ENCODE measurements around the gene ASTN2.
"Not testable (repeated sequence)": the region's sequence is repeated elsewhere in the genome, so short reads cannot be mapped to it uniquely, and the experiment has no call there.

The ASTN2 gene

DNA sequence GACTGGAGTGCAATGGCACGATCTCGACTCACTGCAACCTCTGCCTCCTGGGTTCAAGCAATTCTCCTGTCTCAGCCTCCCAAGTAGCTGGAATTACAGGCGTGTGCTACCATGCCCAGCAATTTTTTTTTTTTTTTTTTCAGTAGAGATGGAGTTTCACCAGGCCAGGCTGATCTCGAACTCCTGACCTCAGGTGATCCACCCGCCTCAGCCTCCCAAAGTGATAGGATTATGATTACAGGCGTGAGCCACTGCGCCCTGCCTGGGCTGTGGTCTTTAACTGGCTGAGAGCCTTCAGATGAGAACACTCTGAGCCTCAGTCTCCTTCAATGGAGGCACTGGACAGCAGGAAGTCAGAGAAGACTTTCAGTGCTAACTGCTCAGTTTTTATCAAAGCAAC is 576.4 kb downstream of the ASTN2 start:
- not testable (repeated sequence) for H3K9me3 Mint-ChIP-seq; H3K4me3 Mint-ChIP-seq; H3K27me3 Mint-ChIP-seq (ENCODE audit: low read depth); H3K36me3 Mint-ChIP-seq (ENCODE audit: low read depth); H3K4me1 Mint-ChIP-seq (ENCODE audit: low read depth); H3K27ac Mint-ChIP-seq

DNA sequence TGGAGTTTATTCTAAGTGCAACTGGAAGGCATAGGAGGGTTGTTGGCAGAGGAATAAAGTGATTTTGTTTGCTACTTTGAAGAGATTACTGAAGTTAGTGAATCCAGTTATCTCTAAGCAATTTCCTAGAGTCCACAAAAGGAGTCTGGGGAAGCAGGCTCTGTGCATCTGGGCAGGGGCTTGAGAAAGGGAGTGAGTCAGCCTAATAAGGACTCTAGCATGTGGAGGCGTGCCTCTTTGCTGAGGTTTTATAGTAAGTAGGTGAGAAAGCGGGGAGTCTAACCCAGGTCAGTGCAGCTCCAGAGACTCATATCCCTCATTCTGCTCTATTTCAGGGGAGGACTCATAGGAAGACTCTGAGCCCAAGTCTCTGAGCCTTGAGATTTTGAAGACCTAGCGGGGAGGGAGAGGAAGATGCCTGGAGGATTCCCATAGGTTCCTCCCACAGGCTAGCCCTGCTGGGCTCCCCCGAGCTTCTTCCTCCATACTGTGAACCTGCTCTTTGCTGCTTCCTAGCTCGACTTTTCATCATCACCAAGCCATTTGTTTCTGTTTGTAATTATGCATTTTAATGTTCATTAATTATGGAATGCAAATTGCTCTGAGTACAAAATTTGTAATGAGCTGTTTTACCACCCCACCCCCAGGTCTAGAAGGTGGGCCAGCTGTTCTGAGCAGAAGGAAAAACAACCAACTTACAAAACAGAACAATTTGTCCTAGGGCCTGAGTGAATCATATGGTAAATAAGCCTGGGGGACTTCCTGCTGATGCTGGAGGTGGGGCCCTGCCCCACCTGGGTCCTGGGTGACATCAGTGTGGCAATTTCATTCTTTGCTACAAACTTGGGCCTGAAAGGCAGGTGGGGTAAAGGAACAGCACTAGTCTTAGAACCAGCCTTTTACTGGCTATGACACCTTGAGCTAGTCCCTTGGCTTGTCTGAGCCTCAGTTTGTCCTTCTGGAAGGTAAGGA is 577.6 kb downstream of the ASTN2 start:
- Mint-ChIP-seq H3K27me3 (ENCODE audit: low read depth) (no peaks in the 10 kb centered on the region), H3K27ac (no peak overlapping the region), H3K4me3 (no peak overlapping the region), H3K9me3 (no peaks in the 10 kb centered on the region), H3K36me3 (ENCODE audit: low read depth) (no peaks in the 10 kb centered on the region), H3K4me1 (ENCODE audit: low read depth) (no peaks in the 10 kb centered on the region)

DNA sequence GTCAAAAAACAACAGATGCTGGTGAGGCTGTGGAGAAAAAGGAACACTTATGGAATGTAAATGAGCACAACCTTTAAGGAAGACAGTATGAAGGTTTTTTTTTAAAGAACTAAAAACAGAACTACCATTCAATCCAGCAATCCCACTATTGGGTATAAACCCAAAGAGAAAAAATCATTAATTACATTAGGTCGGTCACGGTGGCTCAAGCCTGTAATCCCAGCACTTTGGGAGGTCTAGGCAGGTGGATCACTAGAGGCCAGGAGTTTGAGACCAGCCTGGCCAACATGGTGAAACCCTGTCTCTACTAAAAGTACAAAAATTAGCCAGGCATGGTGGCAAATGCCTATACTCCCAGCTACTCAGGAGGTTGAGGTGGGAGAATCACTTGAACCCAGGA is 584.5 kb downstream of the ASTN2 start:
- H3K4me1 Mint-ChIP-seq (ENCODE audit: low read depth); H3K4me3 Mint-ChIP-seq; H3K27ac Mint-ChIP-seq; H3K27me3 Mint-ChIP-seq (ENCODE audit: low read depth); H3K9me3 Mint-ChIP-seq; H3K36me3 Mint-ChIP-seq (ENCODE audit: low read depth): not testable (repeated sequence)

DNA sequence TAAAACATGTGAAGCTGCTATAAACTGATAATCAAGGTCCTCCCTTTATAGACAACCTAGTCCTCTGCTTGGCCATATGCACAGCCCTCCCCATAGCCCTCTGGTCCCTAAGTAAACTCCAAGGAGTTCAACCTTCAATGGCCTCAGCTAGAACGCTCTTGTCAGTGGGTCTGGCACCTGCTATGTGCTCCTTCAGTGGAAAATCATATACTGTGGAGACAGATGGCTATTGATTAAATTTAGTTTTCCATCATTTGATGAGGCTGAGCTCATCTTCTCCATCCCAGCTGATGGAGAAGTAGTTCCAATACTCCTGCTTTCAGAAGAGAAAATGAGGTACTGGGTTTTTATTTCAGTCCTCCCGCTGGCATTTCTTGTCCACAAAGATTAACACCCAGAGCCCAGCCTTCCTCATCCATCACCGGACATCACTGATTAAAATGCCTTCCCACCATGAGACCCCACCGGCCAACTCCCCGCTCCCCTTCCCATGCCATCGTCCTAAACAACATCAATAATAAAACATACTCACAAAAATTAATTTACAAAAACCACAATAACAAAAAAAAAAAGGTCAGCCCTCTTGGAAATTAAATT is 593.1 kb downstream of the ASTN2 start:
- Mint-ChIP-seq H3K27ac (no peak overlapping the region), H3K36me3 (ENCODE audit: low read depth) (no peaks in the 10 kb centered on the region), H3K27me3 (ENCODE audit: low read depth) (no peaks in the 10 kb centered on the region), H3K4me1 (ENCODE audit: low read depth) (no peaks in the 10 kb centered on the region), H3K4me3 (no peak overlapping the region), H3K9me3 (peaks cover 3% of the 10 kb centered on the region)

DNA sequence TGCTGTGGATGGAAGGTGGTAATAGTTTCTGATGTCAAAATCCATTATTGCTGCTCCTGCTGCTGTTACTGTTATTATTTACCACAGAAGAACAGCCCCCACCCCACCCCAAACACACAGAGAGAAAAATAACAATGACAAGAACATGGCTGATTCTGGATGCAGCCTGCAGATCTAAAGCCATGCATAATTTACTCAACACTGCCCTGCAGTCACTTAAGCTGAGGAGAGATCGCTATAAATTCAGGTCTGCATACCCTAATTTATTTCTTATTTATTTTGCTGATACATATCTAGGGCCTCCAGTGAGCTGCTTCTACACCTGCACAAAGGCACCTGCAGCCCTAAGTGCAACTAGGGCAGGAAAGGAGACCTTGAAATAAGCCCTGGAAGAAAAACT is 595.7 kb downstream of the ASTN2 start:
- no peaks in the 10 kb centered on the region for H3K9me3 Mint-ChIP-seq
- no peak overlapping the region for H3K4me3 Mint-ChIP-seq
- H3K27me3 Mint-ChIP-seq (ENCODE audit: low read depth): no peaks in the 10 kb centered on the region
- H3K27ac Mint-ChIP-seq: no peak overlapping the region
- no peaks in the 10 kb centered on the region for H3K4me1 Mint-ChIP-seq (ENCODE audit: low read depth)
- H3K36me3 Mint-ChIP-seq (ENCODE audit: low read depth): no peaks in the 10 kb centered on the region

DNA sequence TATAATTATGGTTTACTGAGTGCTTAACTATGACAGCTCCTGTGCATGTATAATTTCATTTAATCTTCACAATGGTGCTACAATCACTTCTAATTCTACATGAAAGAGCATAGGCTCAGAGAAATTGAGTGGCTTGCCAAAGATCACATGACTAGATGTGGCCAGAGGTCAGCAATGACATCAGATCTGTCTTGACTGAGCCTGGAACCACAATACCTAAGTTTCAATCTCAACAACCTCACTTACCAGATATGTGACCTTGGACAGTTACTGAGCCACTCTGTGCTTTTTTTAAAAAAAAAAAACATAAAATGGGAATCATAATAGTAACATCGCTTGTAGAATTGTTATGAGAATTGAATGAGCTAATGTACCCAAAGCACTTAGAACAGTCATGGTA is 597.1 kb downstream of the ASTN2 start:
- Mint-ChIP-seq H3K4me3 (no peak overlapping the region), H3K27me3 (ENCODE audit: low read depth) (no peaks in the 10 kb centered on the region), H3K27ac (no peak overlapping the region), H3K4me1 (ENCODE audit: low read depth) (no peaks in the 10 kb centered on the region), H3K36me3 (ENCODE audit: low read depth) (no peaks in the 10 kb centered on the region), H3K9me3 (no peaks in the 10 kb centered on the region)

DNA sequence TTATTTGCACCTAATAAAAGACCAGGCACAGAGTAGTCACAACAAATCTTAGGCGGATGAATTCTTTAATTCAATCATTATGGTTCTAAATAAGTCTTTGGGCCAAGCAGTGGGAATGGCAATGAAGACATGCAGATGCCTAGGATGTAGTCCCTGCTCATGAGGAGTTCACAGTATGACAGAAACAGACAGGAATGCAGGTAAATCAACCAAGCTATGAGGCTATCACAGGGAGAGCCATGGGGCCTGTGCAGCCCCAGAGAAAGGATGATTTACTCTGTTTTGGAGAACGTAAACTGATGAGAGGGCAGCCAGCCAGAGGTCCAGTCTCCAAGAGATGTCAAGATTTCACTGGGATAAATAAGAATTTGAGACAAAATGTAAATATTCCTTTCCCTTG is 598.4 kb downstream of the ASTN2 start:
- H3K36me3 Mint-ChIP-seq (ENCODE audit: low read depth): no peaks in the 10 kb centered on the region
- H3K4me1 Mint-ChIP-seq (ENCODE audit: low read depth): no peaks in the 10 kb centered on the region
- no peaks in the 10 kb centered on the region for H3K27me3 Mint-ChIP-seq (ENCODE audit: low read depth)
- no peak overlapping the region for H3K27ac Mint-ChIP-seq
- H3K4me3 Mint-ChIP-seq: no peak overlapping the region
- no peaks in the 10 kb centered on the region for H3K9me3 Mint-ChIP-seq

DNA sequence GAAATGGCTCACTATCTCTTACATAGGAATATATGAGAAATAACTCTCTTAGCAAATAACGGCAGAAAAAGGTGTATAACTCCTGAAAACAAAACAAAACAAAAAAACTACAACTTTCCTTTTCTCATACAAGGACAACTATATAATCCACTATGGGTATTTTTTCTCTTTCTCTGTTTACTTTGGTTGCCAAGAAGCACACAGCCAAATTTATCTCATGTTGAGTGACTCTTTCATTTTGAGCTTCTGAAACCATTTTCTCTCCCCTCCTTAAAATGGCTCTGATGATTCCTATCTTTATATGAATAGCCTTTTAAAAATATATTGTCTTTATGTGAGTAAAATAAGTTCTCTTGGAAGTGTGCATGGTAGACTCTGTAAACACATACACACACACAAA is 599.0 kb downstream of the ASTN2 start:
- no peaks in the 10 kb centered on the region for H3K4me1 Mint-ChIP-seq (ENCODE audit: low read depth)
- H3K27ac Mint-ChIP-seq: no peak overlapping the region
- H3K27me3 Mint-ChIP-seq (ENCODE audit: low read depth): no peaks in the 10 kb centered on the region
- no peaks in the 10 kb centered on the region for H3K9me3 Mint-ChIP-seq
- no peak overlapping the region for H3K4me3 Mint-ChIP-seq
- H3K36me3 Mint-ChIP-seq (ENCODE audit: low read depth): no peaks in the 10 kb centered on the region

DNA sequence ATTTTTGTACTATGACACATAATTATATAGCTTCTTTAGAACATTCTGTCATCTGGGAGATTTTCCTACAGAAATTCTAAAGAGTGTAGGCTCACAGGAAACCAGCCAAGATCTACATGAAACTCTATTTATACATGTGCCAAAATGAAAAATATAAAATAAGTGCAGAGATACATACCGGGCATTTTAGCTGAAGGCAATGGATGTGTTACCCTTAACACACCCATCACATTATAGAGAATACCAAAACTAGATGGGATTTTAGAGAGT is 601.9 kb downstream of the ASTN2 start:
- H3K4me3 Mint-ChIP-seq: no peak overlapping the region
- H3K27ac Mint-ChIP-seq: no peak overlapping the region
- H3K36me3 Mint-ChIP-seq (ENCODE audit: low read depth): no peaks in the 10 kb centered on the region
- no peaks in the 10 kb centered on the region for H3K4me1 Mint-ChIP-seq (ENCODE audit: low read depth)
- H3K27me3 Mint-ChIP-seq (ENCODE audit: low read depth): no peaks in the 10 kb centered on the region
- no peaks in the 10 kb centered on the region for H3K9me3 Mint-ChIP-seq

DNA sequence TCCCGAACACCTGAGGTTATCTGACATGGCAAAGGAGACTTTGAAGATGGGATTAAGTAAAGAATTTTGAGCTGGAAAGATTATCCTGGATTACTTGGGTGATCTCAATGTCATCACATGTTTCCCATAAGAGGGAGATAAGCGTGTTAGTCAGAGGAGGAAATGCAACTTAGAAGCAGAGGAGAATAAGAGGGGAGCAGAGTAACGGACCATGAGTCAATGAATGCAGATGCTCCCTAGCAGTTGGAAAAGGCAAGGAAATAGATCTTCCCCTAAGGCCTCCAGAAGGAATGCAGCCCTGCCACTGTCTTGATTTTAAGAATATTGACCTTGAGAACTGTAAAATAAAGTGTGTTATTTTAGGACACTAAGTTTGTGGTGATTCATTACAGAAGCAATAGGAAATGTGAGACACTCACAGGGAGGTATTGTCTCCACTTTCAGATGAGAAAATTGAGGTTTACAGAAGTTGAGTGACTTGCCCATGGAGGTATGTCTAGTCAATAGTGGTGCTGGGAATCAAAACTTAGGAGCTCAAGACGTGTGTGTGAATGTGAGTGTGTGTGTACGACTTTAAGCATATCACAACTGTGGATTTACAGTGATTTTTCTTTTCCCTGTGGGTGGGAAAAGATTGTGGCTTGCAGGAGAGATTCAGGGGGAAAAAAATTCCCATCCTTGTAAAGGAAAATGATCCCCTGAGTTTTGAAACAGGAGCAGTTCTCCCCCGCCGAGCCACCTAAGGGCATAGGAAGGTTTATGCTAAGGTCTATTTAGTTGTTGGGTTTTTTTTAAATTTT is 602.4 kb downstream of the ASTN2 start:
- Mint-ChIP-seq H3K4me1 (ENCODE audit: low read depth) (no peaks in the 10 kb centered on the region), H3K9me3 (no peaks in the 10 kb centered on the region), H3K4me3 (no peak overlapping the region), H3K27ac (no peak overlapping the region), H3K27me3 (ENCODE audit: low read depth) (no peaks in the 10 kb centered on the region), H3K36me3 (ENCODE audit: low read depth) (no peaks in the 10 kb centered on the region)

DNA sequence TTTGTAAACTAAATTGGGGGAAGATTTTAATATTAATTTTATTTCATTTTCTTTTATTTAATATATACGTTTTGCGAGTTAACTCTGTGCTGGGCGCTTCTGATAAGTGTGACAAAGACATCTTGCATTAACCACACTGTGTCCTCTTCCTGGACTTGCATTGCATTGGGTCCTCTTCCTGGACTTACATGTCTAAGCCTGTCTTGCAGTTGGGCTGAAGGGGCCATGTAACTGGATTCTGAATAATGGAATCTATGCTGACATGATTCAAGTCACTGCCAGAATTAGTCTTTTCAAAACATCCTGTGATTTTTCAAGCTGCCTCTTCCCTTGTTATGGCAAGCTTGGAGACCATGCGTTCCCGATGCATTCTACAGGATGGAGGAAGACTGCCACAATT is 605.2 kb downstream of the ASTN2 start:
- Mint-ChIP-seq H3K27me3 (ENCODE audit: low read depth) (no peaks in the 10 kb centered on the region), H3K27ac (no peak overlapping the region), H3K9me3 (no peaks in the 10 kb centered on the region), H3K36me3 (ENCODE audit: low read depth) (no peaks in the 10 kb centered on the region), H3K4me3 (no peak overlapping the region), H3K4me1 (ENCODE audit: low read depth) (no peaks in the 10 kb centered on the region)

DNA sequence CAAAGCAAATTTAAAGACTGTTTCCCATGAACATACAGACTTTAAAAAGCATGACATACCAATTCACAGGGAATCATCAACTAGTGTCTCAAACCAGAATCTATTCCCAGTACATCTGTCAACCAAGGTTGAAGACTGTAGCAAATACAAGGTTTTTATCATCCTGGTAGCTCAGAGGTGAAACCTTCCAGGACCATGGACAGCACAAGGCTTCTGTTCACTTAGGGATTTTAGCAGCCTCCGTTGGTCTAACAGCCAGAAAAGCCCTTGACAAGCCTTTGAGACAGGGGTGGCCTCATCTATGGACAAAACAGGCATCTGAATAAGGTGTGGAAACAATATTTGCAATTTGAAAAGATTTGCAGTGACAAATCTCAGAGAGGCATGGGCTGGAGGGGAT is 608.8 kb downstream of the ASTN2 start:
- Mint-ChIP-seq H3K27ac (no peak overlapping the region), H3K4me1 (ENCODE audit: low read depth) (no peaks in the 10 kb centered on the region), H3K4me3 (no peak overlapping the region), H3K27me3 (ENCODE audit: low read depth) (no peaks in the 10 kb centered on the region), H3K9me3 (no peaks in the 10 kb centered on the region), H3K36me3 (ENCODE audit: low read depth) (no peaks in the 10 kb centered on the region)

DNA sequence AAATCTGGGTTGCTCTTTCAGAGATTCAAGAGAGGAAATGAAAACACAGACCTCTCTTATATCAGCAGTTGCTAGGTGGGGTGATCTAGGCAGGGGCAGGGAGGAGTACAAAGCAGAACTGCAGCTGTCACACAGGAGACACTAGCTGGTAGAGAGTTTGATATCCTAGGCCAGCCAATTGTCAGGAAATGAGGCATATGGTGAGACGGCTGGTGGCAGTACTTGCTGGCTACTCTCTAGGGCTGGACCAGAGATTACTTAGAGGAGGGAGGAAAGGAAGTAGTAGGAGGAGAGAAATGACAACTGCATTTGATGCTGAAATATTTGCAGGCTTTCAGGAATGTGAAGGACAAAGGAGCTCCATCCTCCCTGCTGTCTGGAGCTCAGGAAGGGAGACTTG is 614.0 kb downstream of the ASTN2 start:
- Mint-ChIP-seq H3K9me3 (no peaks in the 10 kb centered on the region), H3K36me3 (ENCODE audit: low read depth) (no peaks in the 10 kb centered on the region), H3K4me1 (ENCODE audit: low read depth) (no peaks in the 10 kb centered on the region), H3K27ac (no peak overlapping the region), H3K4me3 (no peak overlapping the region), H3K27me3 (ENCODE audit: low read depth) (no peaks in the 10 kb centered on the region)

DNA sequence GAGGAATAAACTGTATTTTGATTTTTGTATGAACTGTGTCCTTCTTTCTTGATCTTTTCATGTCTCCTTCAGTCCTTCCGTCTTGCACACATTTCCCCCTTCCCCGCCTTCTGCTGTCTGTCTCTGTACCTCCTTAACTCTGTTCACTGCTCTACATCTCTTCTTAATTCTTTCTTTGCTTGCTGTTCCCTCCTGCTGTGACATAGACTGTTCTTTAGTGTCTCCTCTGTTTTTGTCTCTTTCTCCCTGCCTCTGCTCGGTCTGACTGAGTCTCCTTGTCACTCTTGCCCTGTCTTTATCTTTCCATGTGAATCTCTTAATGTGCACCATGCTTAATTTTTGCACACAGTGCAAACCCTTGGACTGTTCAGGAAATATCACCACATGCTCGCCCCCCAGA is 614.8 kb downstream of the ASTN2 start:
- H3K36me3 Mint-ChIP-seq (ENCODE audit: low read depth): no peaks in the 10 kb centered on the region
- no peak overlapping the region for H3K4me3 Mint-ChIP-seq
- H3K4me1 Mint-ChIP-seq (ENCODE audit: low read depth): no peaks in the 10 kb centered on the region
- no peaks in the 10 kb centered on the region for H3K27me3 Mint-ChIP-seq (ENCODE audit: low read depth)
- no peaks in the 10 kb centered on the region for H3K9me3 Mint-ChIP-seq
- H3K27ac Mint-ChIP-seq: no peak overlapping the region

DNA sequence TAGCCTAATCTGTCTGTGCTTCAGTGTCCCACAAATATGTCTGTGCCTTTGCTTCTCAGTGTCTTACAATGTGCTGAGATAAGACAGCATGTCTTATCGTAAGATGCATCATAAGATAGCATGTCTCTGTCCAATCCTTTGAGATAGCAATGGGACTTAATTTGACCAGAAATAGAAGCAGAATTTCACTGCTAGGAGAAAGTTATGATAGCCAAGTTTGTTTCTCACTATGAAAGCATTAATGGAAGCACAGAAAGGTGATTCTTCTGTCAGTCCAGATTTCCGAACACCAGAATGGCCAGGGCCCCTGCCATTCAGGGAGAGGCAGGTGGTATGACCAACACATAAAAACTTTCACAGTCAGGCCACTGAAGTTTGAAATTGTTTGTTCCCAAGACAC is 616.3 kb downstream of the ASTN2 start:
- Mint-ChIP-seq H3K4me3 (no peak overlapping the region), H3K36me3 (ENCODE audit: low read depth) (no peaks in the 10 kb centered on the region), H3K27me3 (ENCODE audit: low read depth) (no peaks in the 10 kb centered on the region), H3K27ac (no peak overlapping the region), H3K9me3 (no peaks in the 10 kb centered on the region), H3K4me1 (ENCODE audit: low read depth) (no peaks in the 10 kb centered on the region)

Measured in T-helper 1 cell treated with Interleukin-12 subunit alpha and Interleukin-12 subunit beta and Interleukin-4 antibody, amounts not matched to agents 30 μg/mL and 1 μg/mL, for 36 hours (primary cell).